ENCODE measurements around the gene ASCC2.
"Not testable (repeated sequence)": the region's sequence is repeated elsewhere in the genome, so short reads cannot be mapped to it uniquely, and the experiment has no call there.

ASCC2 gene

GRCh38 chr22:29870574-29870973, 32.5 kb upstream of the ASCC2 start:
- no peak overlapping the region for H3K4me3 ChIP-seq (replicated peaks in 1 of 2; ENCODE audit: low read depth in 2 of 2, low read length in 2 of 2)
- DNase-seq (ENCODE audit: low read depth in 2 of 2), result no peak
- TF ChIP-seq CTCF (IDR thresholded peaks at IDR 0.05; ENCODE audit: low read depth, low read length), result no peak

DNA sequence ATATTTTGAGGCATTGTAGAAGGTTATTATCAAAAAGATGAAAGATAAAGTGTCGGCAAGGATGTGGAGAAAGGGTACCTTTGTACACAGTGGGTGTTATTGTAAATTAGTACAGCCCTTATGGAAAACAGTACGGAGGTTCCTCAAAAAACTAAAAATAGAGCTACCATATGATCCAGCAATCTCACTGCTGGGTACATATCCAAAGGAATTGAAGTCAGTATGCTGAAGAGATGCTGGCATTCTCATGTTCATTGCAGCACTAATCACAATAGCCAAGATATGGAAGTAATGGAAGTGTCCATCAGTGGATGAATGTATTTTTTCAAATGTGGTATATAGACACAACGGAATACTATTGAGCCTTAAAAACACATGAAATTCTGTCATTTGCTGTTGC, 29.8 kb upstream of the ASCC2 start:
- DNase-seq (ENCODE audit: low read depth in 2 of 2), result no peak

DNA sequence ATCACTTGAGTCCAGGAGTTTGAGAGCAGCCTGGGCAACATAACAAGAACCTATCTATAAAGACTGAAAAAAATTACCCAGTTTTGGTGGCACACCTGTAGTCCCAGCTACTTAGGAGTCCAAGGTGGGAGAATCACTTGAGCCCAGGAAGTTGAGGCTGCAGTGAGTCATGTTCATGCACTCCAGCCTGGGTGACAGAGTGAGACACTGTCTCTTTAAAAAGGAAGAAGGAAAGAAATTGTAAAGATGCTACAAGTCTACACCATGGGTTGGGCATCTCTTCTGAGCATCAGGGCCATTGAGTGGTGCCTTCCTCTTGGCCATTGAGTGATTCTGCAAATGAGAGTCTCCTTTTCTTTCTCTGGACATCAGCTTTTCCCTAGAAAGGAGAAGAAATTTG, 29.2 kb upstream of the ASCC2 start:
- no peak overlapping the region for H3K4me3 ChIP-seq (replicated peaks in 1 of 2; ENCODE audit: low read depth in 2 of 2, low read length in 2 of 2)
- no peak for TF ChIP-seq CTCF (IDR thresholded peaks at IDR 0.05; ENCODE audit: low read depth, low read length)
- DNase-seq (ENCODE audit: low read depth in 2 of 2), result no peak

More for the DNA sequence above, 29.8 kb upstream of the ASCC2 start:
- H3K4me3 ChIP-seq (replicated peaks in 1 of 2; ENCODE audit: low read depth in 2 of 2, low read length in 2 of 2), result no peak overlapping the region
- no peak for TF ChIP-seq CTCF (IDR thresholded peaks at IDR 0.05; ENCODE audit: low read depth, low read length)

DNA sequence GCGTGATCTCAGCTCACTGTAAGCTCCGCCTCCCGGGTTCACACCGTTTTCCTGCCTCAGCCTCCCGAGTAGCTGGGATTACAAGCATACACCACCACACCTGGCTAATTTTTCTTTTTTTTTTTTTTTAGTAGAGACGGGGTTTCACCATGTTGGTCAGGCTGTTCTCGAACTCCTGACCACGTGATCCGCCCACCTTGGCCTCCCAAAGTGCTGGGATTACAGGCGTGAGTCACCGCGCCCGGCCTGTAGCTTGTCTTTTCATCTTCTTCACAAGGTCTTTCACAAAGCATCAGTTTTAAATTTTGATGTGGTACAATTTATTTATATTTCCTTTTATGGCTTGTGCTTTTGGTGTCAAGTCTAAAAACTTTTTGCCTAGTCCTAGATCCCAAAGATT, 27.5 kb upstream of the ASCC2 start:
- not testable (repeated sequence) for DNase-seq (ENCODE audit: low read depth in 2 of 2); H3K4me3 ChIP-seq (replicated peaks in 1 of 2; ENCODE audit: low read depth in 2 of 2, low read length in 2 of 2)

GRCh38 chr22:29861672-29862297, 23.7 kb upstream of the ASCC2 start:
- no peak for DNase-seq (ENCODE audit: low read depth in 2 of 2)
- H3K4me3 ChIP-seq (replicated peaks in 1 of 2; ENCODE audit: low read depth in 2 of 2, low read length in 2 of 2), result no peak overlapping the region
- no peak for TF ChIP-seq CTCF (IDR thresholded peaks at IDR 0.05; ENCODE audit: low read depth, low read length)

- no peak for TF ChIP-seq CTCF (IDR thresholded peaks at IDR 0.05; ENCODE audit: low read depth, low read length)
- no peak overlapping the region for H3K4me3 ChIP-seq (replicated peaks in 1 of 2; ENCODE audit: low read depth in 2 of 2, low read length in 2 of 2)
- DNase-seq (ENCODE audit: low read depth in 2 of 2), result no peak
Measured at GRCh38 chr22:29860006-29860766, 22.1 kb upstream of the ASCC2 start.

DNA sequence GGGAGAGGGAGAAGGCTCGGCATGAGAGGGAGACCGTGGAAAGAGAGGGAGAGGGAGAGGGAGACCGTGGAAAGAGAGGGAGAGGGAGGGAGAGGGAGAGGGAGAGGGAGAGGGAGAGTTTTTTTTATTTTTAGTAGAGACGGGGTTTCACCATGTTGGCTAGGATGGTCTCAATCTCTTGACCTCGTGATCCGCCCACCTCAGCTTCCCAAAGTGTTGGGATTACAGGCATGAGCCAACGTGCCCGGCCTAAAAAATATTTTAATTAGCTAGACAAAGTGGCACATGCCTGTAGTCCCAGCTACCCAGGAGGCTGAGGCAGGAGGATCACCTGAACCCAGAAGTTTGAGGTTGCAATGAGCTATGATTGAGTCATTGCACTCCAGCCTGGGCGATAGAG, 21.0 kb upstream of the ASCC2 start:
- DNase-seq (ENCODE audit: low read depth in 2 of 2); H3K4me3 ChIP-seq (replicated peaks in 1 of 2; ENCODE audit: low read depth in 2 of 2, low read length in 2 of 2): not testable (repeated sequence)

DNA sequence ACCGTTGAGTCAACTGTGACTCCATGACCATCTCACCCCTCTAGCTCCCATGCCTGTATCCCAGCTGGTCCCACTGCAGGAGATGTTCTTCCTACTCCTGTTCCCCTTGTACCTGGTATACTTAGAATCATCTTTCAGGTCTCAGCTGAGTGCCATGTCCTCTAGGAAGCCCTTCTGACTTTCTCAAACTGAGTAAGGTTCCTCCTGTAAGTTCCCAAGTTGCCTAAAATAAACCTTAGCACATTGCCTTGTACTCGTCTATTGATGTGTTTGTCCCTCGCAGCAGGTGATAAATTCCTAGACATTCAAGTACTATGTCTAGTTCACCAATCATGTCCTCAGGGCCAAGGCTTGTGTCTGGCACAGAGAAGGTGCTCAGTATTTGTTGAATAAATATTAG, 18.4 kb upstream of the ASCC2 start:
- no peak for TF ChIP-seq CTCF (IDR thresholded peaks at IDR 0.05; ENCODE audit: low read depth, low read length)
- DNase-seq (ENCODE audit: low read depth in 2 of 2), result no peak
- H3K4me3 ChIP-seq (replicated peaks in 1 of 2; ENCODE audit: low read depth in 2 of 2, low read length in 2 of 2), result no peak overlapping the region
